ENCODE measurements around the gene SLC39A7.
"Not testable (repeated sequence)": the region's sequence is repeated elsewhere in the genome, so short reads cannot be mapped to it uniquely, and the experiment has no call there.

SLC39A7 gene

DNA sequence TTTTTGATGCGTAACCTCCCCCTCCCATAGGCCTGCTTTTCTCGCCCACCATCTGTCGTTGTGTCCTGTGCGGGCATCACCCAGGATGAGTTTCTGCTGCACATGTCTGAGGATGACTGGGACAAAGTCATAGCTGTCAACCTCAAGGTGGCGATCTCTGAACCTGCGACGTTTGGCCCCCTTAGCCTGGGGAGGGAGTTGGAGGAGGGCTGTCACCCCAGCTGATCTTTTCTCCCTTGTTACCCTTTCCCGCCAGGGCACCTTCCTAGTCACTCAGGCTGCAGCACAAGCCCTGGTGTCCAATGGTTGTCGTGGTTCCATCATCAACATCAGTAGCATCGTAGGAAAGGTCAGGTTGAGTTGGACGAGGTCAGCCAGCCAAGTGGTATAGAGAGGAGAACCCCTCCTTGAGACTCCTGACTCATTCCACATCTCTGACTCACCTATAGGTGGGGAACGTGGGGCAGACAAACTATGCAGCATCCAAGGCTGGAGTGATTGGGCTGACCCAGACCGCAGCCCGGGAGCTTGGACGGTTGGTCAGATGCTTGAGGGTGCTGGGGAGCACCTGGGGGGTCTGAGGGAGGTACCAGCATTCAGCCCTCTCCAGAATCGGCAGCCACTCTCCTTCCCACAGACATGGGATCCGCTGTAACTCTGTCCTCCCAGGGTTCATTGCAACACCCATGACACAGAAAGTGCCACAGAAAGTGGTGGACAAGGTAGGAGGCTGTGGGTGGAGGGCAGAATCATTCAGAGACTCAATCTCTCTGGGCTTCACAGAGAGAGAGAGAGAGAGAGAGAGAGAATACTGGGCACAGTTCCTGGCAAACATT lies 4.7 kb downstream of the SLC39A7 start:
- no peak for DNase-seq (ENCODE audit: low spot score)

GRCh38 chr6:33206027-33206863 lies 5.6 kb downstream of the SLC39A7 start:
- no peak for DNase-seq (ENCODE audit: low spot score)

- DNase-seq (ENCODE audit: low spot score) = peak; percentile 71
These were observed 6.3 kb downstream of the SLC39A7 start for GRCh38 chr6:33206864-33207551.

GRCh38 chr6:33207552-33208090 lies 7.0 kb downstream of the SLC39A7 start:
- peak; percentile 71 for DNase-seq (ENCODE audit: low spot score)

DNA sequence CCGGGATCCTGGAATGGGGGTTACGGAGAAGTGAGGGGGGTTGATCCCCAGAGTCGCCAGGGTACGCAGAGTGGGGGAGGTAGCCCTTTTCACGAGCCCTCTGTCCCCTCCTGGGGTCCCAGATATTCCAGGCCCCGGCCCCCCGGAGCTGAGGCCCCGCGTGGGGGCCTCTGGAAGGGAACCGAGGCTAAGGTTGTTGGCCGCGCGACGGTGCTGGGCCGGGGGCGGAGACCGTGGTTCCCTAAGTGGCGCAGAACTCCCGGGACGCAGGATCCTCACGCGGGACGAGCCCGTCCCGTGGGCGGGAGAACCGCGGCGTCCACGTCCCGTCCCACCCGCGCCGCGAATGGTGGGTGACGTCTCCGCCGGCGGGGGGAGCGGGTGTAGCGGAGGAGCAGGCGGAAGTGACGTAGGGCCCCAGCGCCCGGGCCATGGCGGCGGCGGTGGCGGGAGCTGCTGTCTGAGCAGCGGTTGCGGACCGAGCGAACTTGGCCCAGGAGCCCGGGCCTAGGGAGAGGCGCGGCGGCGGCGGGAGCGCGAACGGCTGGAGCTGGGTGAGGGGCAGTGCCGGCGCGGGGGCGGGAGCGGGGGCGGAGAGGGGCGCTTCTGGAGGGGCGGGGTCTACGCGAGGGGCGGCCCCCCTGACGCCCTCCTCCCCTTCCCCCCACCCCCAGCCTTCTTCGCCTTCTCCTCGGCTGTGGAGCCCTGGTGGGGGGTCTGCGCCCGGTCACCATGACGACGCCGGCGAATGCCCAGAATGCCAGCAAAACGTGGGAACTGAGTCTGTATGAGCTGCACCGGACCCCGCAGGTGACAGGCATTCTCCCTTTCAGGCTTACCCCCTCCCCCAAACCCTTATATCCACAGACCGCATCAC lies 7.7 kb downstream of the SLC39A7 start, which contains the start of gene RING1:
TSS of gene RING1 (plus strand) at position 410 of the 877 bp plus-strand sequence. CDS start at position 733, 323 bp downstream.
- peak; percentile 97 for DNase-seq (ENCODE audit: low spot score)

DNA sequence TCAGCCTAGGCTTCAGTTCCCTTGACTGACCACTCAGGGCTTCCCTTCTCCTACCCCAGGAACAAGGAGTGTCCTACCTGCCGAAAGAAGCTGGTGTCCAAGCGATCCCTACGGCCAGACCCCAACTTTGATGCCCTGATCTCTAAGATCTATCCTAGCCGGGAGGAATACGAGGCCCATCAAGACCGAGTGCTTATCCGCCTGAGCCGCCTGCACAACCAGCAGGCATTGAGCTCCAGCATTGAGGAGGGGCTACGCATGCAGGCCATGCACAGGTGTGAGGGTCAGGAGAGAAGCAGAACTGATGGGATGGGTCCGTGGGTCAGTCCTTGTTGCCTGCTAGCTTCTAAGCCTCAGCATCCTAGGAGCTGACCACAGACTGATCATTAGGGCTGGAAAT lies 9.2 kb downstream of the SLC39A7 start:
- no peak for DNase-seq (ENCODE audit: low spot score)

GRCh38 chr6:33211136-33211535 lies 10.5 kb downstream of the SLC39A7 start:
- DNase-seq (ENCODE audit: low spot score) = no peak

GRCh38 chr6:33211666-33212422 lies 11.2 kb downstream of the SLC39A7 start:
- DNase-seq (ENCODE audit: low spot score) = no peak

- DNase-seq (ENCODE audit: low spot score) = no peak
These were observed 12.1 kb downstream of the SLC39A7 start for GRCh38 chr6:33212857-33213165.

- peak; percentile 59 for DNase-seq (ENCODE audit: low spot score)
These were observed 12.7 kb downstream of the SLC39A7 start for GRCh38 chr6:33213166-33213988.

DNA sequence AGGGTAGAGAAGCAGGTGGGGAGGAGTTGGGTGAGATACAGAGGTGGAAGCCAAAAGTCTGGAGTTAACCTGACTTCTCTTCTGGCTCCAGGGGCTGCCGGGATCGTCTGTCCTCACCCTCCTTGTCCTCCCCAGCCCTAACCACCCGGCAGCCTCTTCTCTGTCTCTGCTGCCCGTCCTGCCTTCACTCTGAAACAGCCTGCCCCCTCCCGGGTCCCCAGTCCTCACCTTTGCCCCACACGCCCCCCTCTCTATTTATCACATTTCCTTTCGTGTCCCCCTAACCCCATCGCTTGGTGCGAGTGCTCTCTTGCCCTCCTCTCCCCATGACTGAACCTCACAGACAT lies 13.3 kb downstream of the SLC39A7 start:
- no peak for DNase-seq (ENCODE audit: low spot score)

GRCh38 chr6:33215271-33216116 lies 14.8 kb downstream of the SLC39A7 start:
- no peak for DNase-seq (ENCODE audit: low spot score)

DNA sequence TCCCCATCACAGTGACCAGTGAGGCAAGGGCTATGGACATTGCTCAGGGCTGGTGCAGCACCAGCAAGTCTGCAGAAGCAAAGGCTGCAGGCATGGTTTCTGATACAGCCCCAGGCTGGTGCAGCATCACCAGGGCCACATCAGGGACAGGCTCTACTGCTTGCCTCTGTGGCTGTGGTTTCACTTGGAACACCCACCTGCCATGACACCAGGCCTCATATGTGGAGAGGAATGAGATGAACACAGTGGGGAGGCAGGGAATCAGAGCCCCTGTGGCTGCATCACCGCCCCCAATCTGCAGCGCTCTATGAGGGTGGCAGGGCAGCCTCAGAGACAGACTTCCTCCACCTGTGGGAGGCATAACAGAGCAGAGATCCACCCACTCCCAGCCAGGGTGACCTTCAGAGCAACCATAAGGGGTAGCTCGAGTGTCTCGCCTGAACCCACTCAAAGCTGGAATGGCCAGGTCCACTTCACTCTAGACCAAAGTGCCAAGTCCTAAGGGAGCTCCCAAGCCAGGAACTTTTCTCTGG lies 15.5 kb downstream of the SLC39A7 start:
- no peak for DNase-seq (ENCODE audit: low spot score)

DNA sequence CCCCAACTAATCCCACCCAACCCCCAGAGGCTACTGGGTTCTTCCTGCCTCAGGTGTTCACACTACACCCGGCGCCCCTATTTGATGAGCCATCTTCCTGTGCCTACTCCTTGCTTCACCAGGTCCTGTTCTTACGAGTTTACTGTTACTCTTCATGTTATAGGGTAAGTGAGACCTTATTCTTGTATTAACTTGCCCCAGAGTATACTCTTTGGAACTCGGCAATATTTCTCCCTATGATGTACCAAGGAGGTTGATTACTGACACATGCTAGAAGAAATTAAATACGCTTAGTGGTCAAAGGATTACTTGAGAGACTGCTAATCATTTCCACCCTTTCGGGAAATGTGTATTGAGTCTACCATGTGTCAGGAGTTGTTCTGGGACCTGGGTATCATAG lies 16.6 kb downstream of the SLC39A7 start:
- DNase-seq (ENCODE audit: low spot score) = no peak

GRCh38 chr6:33217681-33218080 lies 17.0 kb downstream of the SLC39A7 start:
- DNase-seq (ENCODE audit: low spot score) = no peak

GRCh38 chr6:33226503-33227120 lies 25.9 kb downstream of the SLC39A7 start:
- DNase-seq (ENCODE audit: low spot score) = not testable (repeated sequence)

DNA sequence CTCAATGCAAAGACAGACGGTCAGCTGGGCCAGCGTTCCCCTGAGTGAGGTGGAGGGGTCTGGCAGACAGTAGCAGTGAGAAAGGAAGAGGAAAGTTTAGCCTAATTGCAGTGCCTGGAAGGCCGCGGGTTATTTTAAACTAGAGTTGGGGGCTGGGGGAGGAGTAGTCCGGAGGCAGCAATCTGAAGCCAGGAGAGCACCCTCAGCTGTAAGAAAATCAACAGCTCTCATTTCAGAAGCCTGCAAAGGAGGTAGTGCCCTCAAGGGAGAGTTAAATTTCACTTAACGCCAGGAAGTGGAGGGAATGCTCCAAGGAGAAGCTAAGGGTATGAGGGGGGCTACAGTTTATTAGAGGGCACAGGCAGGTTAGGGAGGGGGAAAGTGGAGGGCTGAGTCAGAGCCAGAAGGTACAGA lies 34.6 kb downstream of the SLC39A7 start:
- DNase-seq (ENCODE audit: low spot score) = no peak

DNA sequence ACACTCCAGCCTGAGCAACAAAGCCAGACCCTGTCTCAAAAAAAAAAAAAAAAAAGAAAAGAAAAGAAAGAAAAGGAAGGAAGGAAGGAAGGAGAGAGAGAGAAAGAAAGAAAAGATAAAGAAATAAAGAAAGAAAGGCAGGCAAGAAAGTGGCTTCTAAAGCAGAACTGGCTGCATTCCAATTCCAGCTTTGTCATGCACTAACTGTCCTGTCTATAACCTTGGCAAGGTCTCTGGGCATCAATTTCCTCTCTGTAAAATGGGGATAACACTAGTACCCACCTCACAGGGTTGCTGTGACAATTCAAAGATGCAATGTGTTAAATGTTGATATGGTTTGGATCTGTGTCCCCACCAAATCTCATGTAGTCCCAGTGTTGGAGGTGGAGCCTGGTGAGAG lies 35.7 kb downstream of the SLC39A7 start:
- DNase-seq (ENCODE audit: low spot score) = no peak

Data from AG20443 (cell line).